Spleen (tissue), 11 donors: ENCODE data around the gene KCNK7. TPM values are rescaled to one million over a fixed set of nuclear protein-coding genes. Genes with fewer than 3 reads are reported as not detected.
A peak's percentile ranks its signal among the peaks of the same experiment; 100 is the strongest.

ENCODE experiments used
- DNase-seq: peaks from one replicate; pipeline ENCODE4 v3.0.0-alpha.2; 2020
- H3K27ac ChIP-seq, 8 donors: fragments of 200-600 bp; sonication (generic) in 7 of 8; 1 replicate in 4 of 8; 2 replicates in 4 of 8; pipeline versions ENCODE4 v1.5.0 to v1.8.0; 2016 to 2021; ENCODE audit warnings: inconsistent platforms in 4 of 8, mild to moderate bottlenecking in 4 of 8, moderate library complexity in 1 of 8
- H3K27me3 ChIP-seq, 7 donors: fragments of 200-600 bp; sonication (generic) in 6 of 7; replicated peaks in 1 of 7; 1 replicate in 4 of 7; 2 replicates in 3 of 7; pipeline versions ENCODE4 v1.5.0 to v1.8.0; 2016 to 2021; ENCODE audit warnings: inconsistent platforms in 3 of 7, mild to moderate bottlenecking in 1 of 7
- H3K36me3 ChIP-seq, 6 donors: fragments of 200-600 bp; sonication (generic) in 5 of 6; 1 replicate in 4 of 6; 2 replicates in 2 of 6; pipeline versions ENCODE4 v1.5.0 to v1.8.0; 2016 to 2021; ENCODE audit warnings: inconsistent platforms in 2 of 6
- H3K4me1 ChIP-seq, 6 donors: fragments of 200-600 bp; sonication (generic) in 5 of 6; 1 replicate in 3 of 6; 2 replicates in 3 of 6; pipeline versions ENCODE4 v1.5.0 to v1.8.0; 2016 to 2021; ENCODE audit warnings: inconsistent platforms in 3 of 6
- H3K4me3 ChIP-seq, 8 donors: fragments of 200-600 bp; sonication (generic) in 7 of 8; 1 replicate in 4 of 8; 2 replicates in 4 of 8; pipeline versions ENCODE4 v1.5.0 to v1.8.0; 2016 to 2021; ENCODE audit warnings: inconsistent platforms in 4 of 8, mild to moderate bottlenecking in 4 of 8, moderate library complexity in 2 of 8
- H3K9me3 ChIP-seq, 8 donors: fragments of 200-600 bp; sonication (generic) in 7 of 8; 1 replicate in 4 of 8; 2 replicates in 4 of 8; pipeline versions ENCODE4 v1.5.0 to v1.8.0; 2016 to 2021; ENCODE audit warnings: inconsistent platforms in 4 of 8
- CTCF ChIP-seq, 11 experiments: fragments of 200-600 bp in 7 of 11; fragments of 450-650 bp in 4 of 11; sonication (generic) in 4 of 11; IDR thresholded peaks in 8 of 11; conservative IDR thresholded peaks in 3 of 11; 1 replicate in 7 of 11; 2 replicates in 4 of 11; pipeline versions ENCODE4 v1.4.0 to v1.8.0; 2016 to 2021; ENCODE audit warnings: antibody characterized with exemption in 11 of 11, inconsistent platforms in 4 of 11, mild to moderate bottlenecking in 1 of 11
- POLR2A ChIP-seq, 3 donors: fragments of 450-650 bp; IDR thresholded peaks; one replicate each; pipeline ENCODE4 v1.5.1; 2017; ENCODE audit warnings: antibody characterized with exemption in 3 of 3, mild to moderate bottlenecking in 1 of 3
- POLR2AphosphoS5 ChIP-seq, 3 donors: sonication (generic); formaldehyde crosslinking; IDR thresholded peaks; one replicate each; pipeline ENCODE4 v1.5.1; 2017; ENCODE audit warnings: antibody characterized with exemption in 3 of 3
- WGBS, 5 donors: extraction: QIAGEN DNeasy Blood & Tissue Kit in 3 of 5; methylation state at CpG; one replicate each; pipeline versions ENCODE4 v1.1.5 to v1.1.7; 2013 to 2018; 5-methylcytosine and 5-hydroxymethylcytosine counted together
- intact Hi-C: fragments of 100-400 bp; cut with DNase I; formaldehyde crosslinking; loops from one replicate; pipeline ENCODE4 v1.15.0; 2023; ENCODE audit warnings: low total_unique reads
- polyA plus RNA-seq, 3 donors: library from polyadenylated mRNA; stranded (reverse); fragments of 200-250 nt; gene quantifications; one replicate each; pipeline ENCODE4 v1.2.1, GENCODE V29; 2013
- total RNA-seq, 7 donors: library from RNA; depleted of rRNA in 3 of 7; stranded (reverse); fragments of >200 nt in 3 of 7; fragmentation: NEBNext Ultra II Directional in 4 of 7; extraction: Animal tissue kit (Norgen Biotek cat#: 25700) in 4 of 7; gene quantifications; one replicate each; pipeline versions ENCODE4 v1.1.0 to v1.2.1, GENCODE V29; 2016 to 2021
- donor health status: healthy with polysubstance abuse.
- donor health status: DM: no; HTN: no; CAD: no; lungs with moderate emphysema.
- donor health status: DM: no; HTN: no; CAD: no.
- donor health status: Bipolar disorder and iron deficiency.
- donor health status: healthy.
- donor health status: DM: no; HTN: no; CAD: no.
- donor health status: DM: yes; HTN: yes; CAD: no.

KCNK7 gene
- total and polyA plus RNA-seq, 10 donors: 0.63 to 6.2 (median 1.8) TPM

- H3K4me1 ChIP-seq: peaks cover 30 to 77% (median 59%) of the 10 kb centered on the region in 6 donors
- H3K27ac ChIP-seq: no peak overlapping the region
- 91 to 96% (median 95%) methylated on average over 7 of the region's 7 CpGs for WGBS, 5 donors
- TF ChIP-seq CTCF (IDR thresholded peaks at IDR 0.05 in 8 of 11, conservative IDR thresholded peaks at IDR 0.05 in 3 of 11): no peak
- TF ChIP-seq POLR2A (IDR thresholded peaks at IDR 0.05): no peak
- TF ChIP-seq POLR2AphosphoS5 (IDR thresholded peaks at IDR 0.05): no peak
- peaks cover 0 to 18% (median 0%) of the 10 kb centered on the region in 7 donors for H3K27me3 ChIP-seq
- intact Hi-C loops: no loop called here
- H3K36me3 ChIP-seq: no peaks in the 10 kb centered on the region
- no peak overlapping the region for H3K4me3 ChIP-seq
- no peak for DNase-seq
- H3K9me3 ChIP-seq: no peaks in the 10 kb centered on the region
Measured at GRCh38 chr11:65562020-65562419, 33.6 kb downstream of the KCNK7 start.

- peaks cover 29 to 77% (median 59%) of the 10 kb centered on the region in 6 donors for H3K4me1 ChIP-seq
Measured at GRCh38 chr11:65560555-65561418, 34.8 kb downstream of the KCNK7 start.

GRCh38 chr11:65559951-65560537 is 35.6 kb downstream of the KCNK7 start:
- Histone ChIP-seq H3K4me1 (peaks cover 29 to 77% (median 59%) of the 10 kb centered on the region in 6 donors), H3K9me3 (no peaks in the 10 kb centered on the region), H3K4me3 (no peak overlapping the region), H3K36me3 (no peaks in the 10 kb centered on the region), H3K27me3 (peaks cover 0 to 18% (median 0%) of the 10 kb centered on the region in 7 donors), H3K27ac (peak overlapping the region in 7 of 8 donors; percentile 22 to 91 (median 88))
- intact Hi-C loops: no loop called here
- TF ChIP-seq CTCF (IDR thresholded peaks at IDR 0.05 in 8 of 11, conservative IDR thresholded peaks at IDR 0.05 in 3 of 11) (no peak), POLR2A (IDR thresholded peaks at IDR 0.05) (no peak), POLR2AphosphoS5 (IDR thresholded peaks at IDR 0.05) (no peak)
- no peak for DNase-seq
- WGBS, 5 donors: 52 to 90% (median 77%) methylated on average over 5 of the region's 5 CpGs

More at GRCh38 chr11:65560555-65561418, 34.8 kb downstream of the KCNK7 start:
- intact Hi-C loops: no loop called here
- 52 to 55% (median 55%) methylated on average over 15 of the region's 15 CpGs for WGBS, 5 donors
- no peak for DNase-seq
- TF ChIP-seq POLR2A (IDR thresholded peaks at IDR 0.05): no peak
- TF ChIP-seq POLR2AphosphoS5 (IDR thresholded peaks at IDR 0.05): no peak
- no peak for TF ChIP-seq CTCF (IDR thresholded peaks at IDR 0.05 in 8 of 11, conservative IDR thresholded peaks at IDR 0.05 in 3 of 11)
- Histone ChIP-seq H3K9me3 (no peaks in the 10 kb centered on the region), H3K27me3 (peaks cover 0 to 18% (median 0%) of the 10 kb centered on the region in 7 donors), H3K4me3 (no peak overlapping the region), H3K36me3 (no peaks in the 10 kb centered on the region), H3K27ac (peak overlapping the region in 4 of 8 donors; percentile 1 to 91 (median 88))

- intact Hi-C loops: no loop called here
Measured at GRCh38 chr11:65559535-65559934, 36.1 kb downstream of the KCNK7 start.

More at GRCh38 chr11:65559535-65559934, 36.1 kb downstream of the KCNK7 start:
- H3K36me3 ChIP-seq: no peaks in the 10 kb centered on the region
- DNase-seq: no peak
- H3K27me3 ChIP-seq: peaks cover 0 to 18% (median 0%) of the 10 kb centered on the region in 7 donors
- H3K4me1 ChIP-seq: peaks cover 30 to 77% (median 61%) of the 10 kb centered on the region in 6 donors
- no peak overlapping the region for H3K4me3 ChIP-seq
- 70 to 91% (median 85%) methylated on average over 4 to 5 of the region's 5 CpGs for WGBS, 5 donors
- TF ChIP-seq POLR2A (IDR thresholded peaks at IDR 0.05) (no peak), POLR2AphosphoS5 (IDR thresholded peaks at IDR 0.05) (no peak), CTCF (IDR thresholded peaks at IDR 0.05 in 8 of 11, conservative IDR thresholded peaks at IDR 0.05 in 3 of 11) (no peak)
- peak overlapping the region in 7 of 8 donors; percentile 22 to 91 (median 88) for H3K27ac ChIP-seq
- H3K9me3 ChIP-seq: no peaks in the 10 kb centered on the region
